Measurements from ENCODE around the gene CELSR1. TPM values are rescaled to one million over a fixed set of nuclear protein-coding genes. Genes with fewer than 3 reads are reported as not detected.

CELSR1 gene
- total and polyA plus RNA-seq, 7 donors = 0.09 to 0.39 (median 0.18) TPM

DNA sequence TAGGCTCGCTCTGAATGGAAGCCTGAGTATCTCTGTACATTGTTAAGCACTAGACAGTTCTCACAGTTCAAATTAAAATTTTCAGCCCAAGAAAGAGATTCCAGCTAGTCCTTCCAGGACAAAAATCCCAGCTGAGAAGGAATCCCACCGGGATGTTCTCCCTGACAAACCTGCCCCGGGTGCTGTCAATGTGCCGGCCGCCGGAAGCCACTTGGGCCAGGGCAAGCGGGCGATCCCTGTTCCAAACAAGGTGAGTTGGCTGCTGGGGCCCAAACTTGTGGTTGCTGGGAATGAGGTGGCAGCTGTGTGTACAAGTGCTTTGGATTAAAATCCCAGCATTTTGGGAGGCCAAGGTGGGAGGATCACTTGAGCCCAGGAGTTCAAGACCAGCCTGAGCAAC, 225.4 kb downstream of the CELSR1 start:
- WGBS, 3 donors = 98 to 99% (median 98%) methylated on average over 8 of the region's 8 CpGs
- DNase-seq (no peak), ATAC-seq (no peak)
- no peak overlapping the region for H3K27ac ChIP-seq
- no peak overlapping the region for H3K4me3 ChIP-seq
- TF ChIP-seq, protein P1, sequence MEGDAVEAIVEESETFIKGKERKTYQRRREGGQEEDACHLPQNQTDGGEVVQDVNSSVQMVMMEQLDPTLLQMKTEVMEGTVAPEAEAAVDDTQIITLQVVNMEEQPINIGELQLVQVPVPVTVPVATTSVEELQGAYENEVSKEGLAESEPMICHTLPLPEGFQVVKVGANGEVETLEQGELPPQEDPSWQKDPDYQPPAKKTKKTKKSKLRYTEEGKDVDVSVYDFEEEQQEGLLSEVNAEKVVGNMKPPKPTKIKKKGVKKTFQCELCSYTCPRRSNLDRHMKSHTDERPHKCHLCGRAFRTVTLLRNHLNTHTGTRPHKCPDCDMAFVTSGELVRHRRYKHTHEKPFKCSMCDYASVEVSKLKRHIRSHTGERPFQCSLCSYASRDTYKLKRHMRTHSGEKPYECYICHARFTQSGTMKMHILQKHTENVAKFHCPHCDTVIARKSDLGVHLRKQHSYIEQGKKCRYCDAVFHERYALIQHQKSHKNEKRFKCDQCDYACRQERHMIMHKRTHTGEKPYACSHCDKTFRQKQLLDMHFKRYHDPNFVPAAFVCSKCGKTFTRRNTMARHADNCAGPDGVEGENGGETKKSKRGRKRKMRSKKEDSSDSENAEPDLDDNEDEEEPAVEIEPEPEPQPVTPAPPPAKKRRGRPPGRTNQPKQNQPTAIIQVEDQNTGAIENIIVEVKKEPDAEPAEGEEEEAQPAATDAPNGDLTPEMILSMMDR (IDR thresholded peaks at IDR 0.05) = no peak
- intact Hi-C loops (cut with DNase I) = loop anchor here (5.0 kb wide), 3 partner anchors 300 to 320 kb away; no protein-coding TSS in a partner anchor
- H3K36me3 ChIP-seq (ENCODE audit: insufficient read depth in 1 of 2, low read depth in 1 of 2) = no peaks in the 10 kb centered on the region
- no peaks in the 10 kb centered on the region for H3K4me1 ChIP-seq
- no peaks in the 10 kb centered on the region for H3K9me3 ChIP-seq
- H3K27me3 ChIP-seq (ENCODE audit: insufficient read depth in 3 of 3, low read length in 2 of 3) = no peaks in the 10 kb centered on the region

Other genes starting within 250 kb of the CELSR1 start
- under 1 TPM in 3 of 4 donors, not detected in 1; 0.15 to 0.47 (median 0.29) TPM for gene GTSE1, start 240.8 kb downstream of the CELSR1 start, total RNA-seq
- under 1 TPM; 0.04 to 0.18 (median 0.13) TPM for gene GTSE1, start 240.8 kb downstream of the CELSR1 start, polyA plus RNA-seq
- gene TRMU, start 201.9 kb downstream of the CELSR1 start, total RNA-seq = 10 to 100 TPM in 3 of 4 donors, 1 to 10 TPM in 1; 9.6 to 20.3 (median 16.5) TPM
- 10 to 100 TPM; 12.8 to 37.1 (median 24.9) TPM for gene TRMU, start 201.9 kb downstream of the CELSR1 start, polyA plus RNA-seq
- gene GRAMD4, start 82.8 kb upstream of the CELSR1 start, total RNA-seq = 10 to 100 TPM; 17.8 to 39.3 (median 36.9) TPM
- 10 to 100 TPM; 11.3 to 16.6 (median 11.3) TPM for gene GRAMD4, start 82.8 kb upstream of the CELSR1 start, polyA plus RNA-seq
- 10 to 100 TPM; 26.9 to 38.1 (median 33.9) TPM for gene CERK, start 200.6 kb upstream of the CELSR1 start, total RNA-seq
- gene CERK, start 200.6 kb upstream of the CELSR1 start, polyA plus RNA-seq = 10 to 100 TPM; 13.0 to 26.8 (median 24.8) TPM
- 10 to 100 TPM; 15.7 to 25.0 (median 20.6) TPM for gene TBC1D22A, start 225.0 kb upstream of the CELSR1 start, total RNA-seq
- 10 to 100 TPM; 11.7 to 19.0 (median 14.8) TPM for gene TBC1D22A, start 225.0 kb upstream of the CELSR1 start, polyA plus RNA-seq